Activated effector memory CD4-positive, alpha-beta T cell treated with anti-CD3 and anti-CD28 coated beads, Interleukin-2, amount 50 U/mL, for 16 hours (primary cell): ENCODE results near the gene ARMC2.
"Not testable (repeated sequence)": the region's sequence is repeated elsewhere in the genome, so short reads cannot be mapped to it uniquely, and the experiment has no call there.

Experiments
- DNase-seq: peaks from one replicate; pipeline ENCODE4 v3.0.0-alpha.2; 2020

ARMC2 gene

DNA sequence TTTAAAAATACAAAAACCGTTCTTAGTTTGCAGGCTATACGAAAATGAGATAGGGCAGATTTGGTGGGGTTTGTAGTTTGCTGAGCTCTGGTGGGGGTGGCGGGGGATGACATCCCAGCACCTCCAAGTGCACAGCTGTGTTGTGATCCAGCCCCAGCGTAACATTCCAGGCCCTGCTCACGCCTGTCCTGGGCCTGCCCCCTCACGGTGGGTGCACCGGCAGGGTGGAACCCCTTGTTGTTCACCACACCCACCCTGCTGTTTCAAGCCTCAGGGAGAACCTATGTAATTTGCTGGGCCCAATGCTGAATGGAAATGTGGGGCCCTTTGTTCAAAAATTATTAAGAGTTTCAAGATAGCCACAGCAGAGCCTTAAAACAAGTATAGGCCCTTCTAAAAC lies 25.0 kb downstream of the ARMC2 start:
- DNase-seq: no peak

DNA sequence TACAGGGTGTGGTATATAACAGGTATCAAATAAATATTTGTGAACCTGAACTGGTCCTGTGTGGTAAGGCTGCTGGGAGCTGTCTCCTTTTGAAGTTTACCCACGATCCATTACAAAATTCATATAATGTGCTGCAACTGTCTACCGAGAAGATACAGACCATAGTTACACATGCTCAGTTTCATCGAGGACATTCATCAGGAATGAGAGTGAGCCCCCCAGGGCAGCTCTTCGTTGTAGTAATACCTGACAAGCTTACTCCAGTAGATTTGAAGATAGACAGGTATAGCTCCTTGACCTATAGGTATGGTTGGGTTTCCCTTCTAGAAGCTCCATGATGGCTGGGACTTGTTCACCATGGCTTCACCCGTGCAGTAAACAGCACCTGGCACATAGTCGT lies 25.7 kb downstream of the ARMC2 start:
- DNase-seq: no peak

- peak; percentile 76 for DNase-seq
Observed at GRCh38 chr6:108874470-108875160, 26.4 kb downstream of the ARMC2 start.

GRCh38 chr6:108875161-108875555 lies 26.9 kb downstream of the ARMC2 start:
- no peak for DNase-seq

DNA sequence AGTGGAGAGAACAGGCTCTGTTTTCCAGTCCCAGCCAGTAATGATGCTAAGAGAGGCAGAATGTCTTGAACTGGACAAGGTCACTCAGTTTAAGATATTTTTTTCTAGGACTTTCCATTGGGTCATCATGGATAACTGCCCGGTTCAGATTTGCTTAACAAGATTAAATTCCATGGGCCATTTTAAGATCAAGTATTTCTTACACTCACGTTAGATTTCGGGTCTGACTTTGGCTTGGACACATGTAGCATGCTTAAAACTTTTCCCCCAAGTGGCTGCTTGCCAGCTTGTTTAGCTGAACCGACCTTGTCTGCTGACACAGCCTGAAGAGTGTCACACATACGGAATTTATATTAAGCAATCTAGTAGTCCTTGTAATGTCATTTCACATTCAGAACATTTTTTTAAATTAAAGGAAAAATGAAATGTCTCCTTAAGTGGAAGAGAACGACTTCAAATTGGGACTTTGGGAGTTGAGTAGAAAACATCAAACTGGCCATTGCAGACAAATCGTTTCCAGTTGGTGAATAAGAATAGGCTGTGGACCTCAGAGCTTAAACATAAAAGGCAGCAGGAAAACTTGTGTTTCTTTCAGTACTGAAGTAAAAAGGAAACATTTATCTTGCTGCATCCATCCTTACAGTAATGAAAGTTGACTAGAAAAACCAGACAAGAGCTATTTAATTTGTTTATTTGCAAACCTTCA lies 29.0 kb downstream of the ARMC2 start:
- DNase-seq: no peak

DNA sequence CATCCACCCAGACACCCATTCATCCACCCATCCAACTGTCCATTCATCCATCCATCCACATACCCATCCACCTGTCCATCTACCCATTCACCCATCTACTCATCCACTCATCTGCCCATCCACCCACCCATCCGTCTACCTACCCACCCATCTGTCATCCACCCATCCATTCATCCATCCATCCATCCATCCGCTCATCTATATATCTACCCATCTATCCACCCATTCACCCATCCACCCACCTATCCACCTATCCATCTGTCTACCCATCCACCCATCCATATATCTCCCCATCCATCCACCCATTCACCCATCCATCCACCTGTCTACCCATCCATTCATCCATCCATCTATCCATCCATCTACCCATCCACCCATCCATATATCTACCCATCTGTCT lies 30.7 kb downstream of the ARMC2 start:
- no peak for DNase-seq

GRCh38 chr6:108883172-108883571 lies 35.0 kb downstream of the ARMC2 start:
- no peak for DNase-seq

- no peak for DNase-seq
Observed at GRCh38 chr6:108884211-108885059, 36.2 kb downstream of the ARMC2 start.

- DNase-seq: no peak
Observed at GRCh38 chr6:108888052-108888451, 39.8 kb downstream of the ARMC2 start.

DNA sequence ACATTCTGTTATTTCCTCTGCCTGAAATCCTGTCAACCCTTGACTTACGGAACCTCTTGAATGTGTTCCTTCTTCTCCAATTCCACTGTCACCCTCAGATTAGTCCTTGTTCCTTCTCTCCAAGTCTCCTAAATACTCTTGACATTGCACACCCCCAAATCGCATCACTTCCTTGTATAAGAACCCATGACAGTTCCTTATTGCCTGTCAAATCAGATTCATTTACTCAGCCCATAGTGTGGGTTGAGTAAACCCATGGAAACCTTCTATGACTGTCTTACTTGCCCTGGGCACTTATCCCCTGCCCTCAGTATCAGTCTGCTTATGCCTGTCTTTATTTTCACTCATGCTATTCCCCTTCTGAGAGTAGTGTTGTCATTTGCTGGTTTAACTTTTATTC lies 40.5 kb downstream of the ARMC2 start:
- no peak for DNase-seq

DNA sequence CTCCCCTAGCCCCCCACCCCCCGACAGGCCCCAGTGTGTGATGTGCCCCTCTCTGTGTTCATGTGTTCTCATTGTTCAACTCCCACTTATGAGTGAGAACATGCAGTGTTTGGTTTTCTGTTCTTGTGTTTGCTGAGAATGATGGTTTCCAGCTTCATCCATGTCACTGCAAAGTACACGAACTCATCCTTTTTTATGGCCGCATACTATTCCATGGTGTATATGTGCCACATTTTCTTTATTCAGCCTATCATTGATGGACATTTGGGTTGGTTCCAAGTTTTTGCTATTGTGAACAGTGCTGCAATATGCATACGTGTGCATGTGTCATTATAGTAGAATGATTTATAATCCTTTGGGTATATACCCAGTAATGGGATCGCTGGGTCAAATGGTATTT lies 42.7 kb downstream of the ARMC2 start:
- not testable (repeated sequence) for DNase-seq

- no peak for DNase-seq
Observed at GRCh38 chr6:108895571-108895970, 47.3 kb downstream of the ARMC2 start.

DNA sequence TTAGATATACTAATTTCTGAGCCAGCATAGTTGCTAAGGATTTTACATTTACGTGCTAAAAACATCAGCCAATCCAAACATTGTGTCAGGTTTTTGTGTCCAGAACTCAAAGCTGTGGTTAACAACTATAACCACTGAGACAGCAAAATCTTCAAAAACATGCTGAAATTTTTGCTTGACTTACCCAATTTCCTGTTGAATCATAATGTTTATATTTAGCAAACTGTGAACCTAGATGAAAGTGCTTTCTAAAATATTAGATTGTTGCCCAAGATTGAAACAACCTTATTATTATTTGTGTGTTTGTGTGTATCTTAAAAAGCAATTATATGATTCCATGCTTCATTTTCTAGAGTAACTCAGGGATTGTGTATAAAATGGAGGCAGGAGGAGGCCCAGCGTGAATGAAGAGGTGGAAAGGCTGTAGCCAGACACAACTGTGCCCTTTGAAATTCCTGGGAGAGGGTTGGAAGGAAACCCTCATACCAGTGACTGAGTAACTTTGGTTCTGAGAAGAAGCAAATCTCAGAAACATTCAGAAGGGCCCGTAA lies 48.0 kb downstream of the ARMC2 start:
- no peak for DNase-seq

- DNase-seq: no peak
Observed at GRCh38 chr6:108897371-108897770, 49.1 kb downstream of the ARMC2 start.

DNA sequence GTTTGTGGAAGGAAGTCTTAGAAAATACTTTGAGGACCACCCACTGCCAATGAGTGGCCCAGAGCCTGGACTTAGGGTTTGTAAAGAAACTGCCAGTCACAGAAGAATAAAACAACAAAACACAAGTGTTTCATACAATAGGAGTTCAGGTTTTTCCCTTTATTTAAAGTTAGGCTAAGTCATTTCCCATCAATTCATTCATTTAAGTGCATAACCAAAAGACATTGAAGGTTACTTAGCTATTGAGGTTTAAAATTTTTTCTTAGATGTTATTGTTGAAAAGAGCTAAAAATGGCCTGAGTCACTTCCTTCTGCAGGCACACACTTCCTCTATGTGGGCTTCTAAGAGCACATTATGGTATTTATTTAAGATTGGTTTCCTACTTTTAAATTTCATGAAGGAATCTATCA lies 54.2 kb downstream of the ARMC2 start:
- no peak for DNase-seq

GRCh38 chr6:108903796-108904195 lies 55.6 kb downstream of the ARMC2 start:
- no peak for DNase-seq

DNA sequence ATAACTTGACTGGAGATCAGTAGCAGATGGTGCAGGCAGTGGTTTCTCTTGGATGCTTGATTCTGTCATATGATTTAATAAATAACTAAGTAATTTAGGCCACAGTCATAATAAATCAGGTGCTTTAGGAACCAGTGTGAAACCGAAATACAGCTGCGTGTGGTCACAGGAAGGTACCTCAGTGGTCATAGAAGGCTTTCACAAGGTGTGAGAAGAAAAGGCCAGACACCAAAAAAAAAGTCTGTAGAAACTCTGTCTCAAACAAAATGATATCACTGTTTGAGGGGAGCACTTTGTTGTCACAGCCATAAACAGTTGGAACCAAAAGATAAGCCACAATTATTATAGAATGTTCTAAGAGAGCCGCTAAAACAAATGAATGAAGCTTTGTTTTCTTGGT lies 56.5 kb downstream of the ARMC2 start:
- DNase-seq: no peak

GRCh38 chr6:108914235-108915022 lies 66.2 kb downstream of the ARMC2 start:
- DNase-seq: peak; percentile 72

DNA sequence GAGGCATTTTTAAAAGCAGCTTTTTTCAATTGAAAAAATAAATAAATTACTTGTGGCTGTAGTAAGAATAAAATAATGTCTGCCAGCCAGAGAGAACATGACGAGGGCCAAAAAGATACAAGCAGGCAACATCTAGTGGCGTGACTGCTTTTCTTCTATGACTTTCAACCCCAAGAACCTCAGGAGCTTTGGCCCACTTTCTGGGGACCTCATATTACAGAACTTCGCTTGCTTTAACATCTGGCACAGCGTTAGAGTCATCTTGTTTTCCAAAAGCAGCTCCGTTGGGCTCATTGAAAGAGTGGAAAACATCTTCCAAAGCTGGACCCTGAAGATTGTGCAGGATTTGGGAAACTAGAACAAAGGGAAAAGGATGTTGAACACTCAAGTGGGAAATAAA lies 67.0 kb downstream of the ARMC2 start:
- no peak for DNase-seq

GRCh38 chr6:108916026-108916686 lies 67.9 kb downstream of the ARMC2 start:
- DNase-seq: no peak

- DNase-seq: no peak
Observed at GRCh38 chr6:108920751-108921150, 72.5 kb downstream of the ARMC2 start.
